ENCODE results near the gene COL13A1.

Gene COL13A1

GRCh38 chr10:69955211-69955805 is 153.6 kb downstream of the COL13A1 start:
- no peak for DNase-seq

GRCh38 chr10:69955897-69956740 is 154.4 kb downstream of the COL13A1 start:
- DNase-seq: no peak

- DNase-seq: no peak
Observed at GRCh38 chr10:69956741-69957230, 155.1 kb downstream of the COL13A1 start.

GRCh38 chr10:69957241-69957885 is 155.7 kb downstream of the COL13A1 start:
- no peak for DNase-seq

- DNase-seq: no peak
Observed at GRCh38 chr10:69957886-69958555, 156.3 kb downstream of the COL13A1 start.

- no peak for DNase-seq
Observed at GRCh38 chr10:69958556-69958902, 156.8 kb downstream of the COL13A1 start.

GRCh38 chr10:69959911-69960310 is 158.2 kb downstream of the COL13A1 start:
- DNase-seq: no peak

- no peak for DNase-seq
Observed at GRCh38 chr10:69960606-69960987, 158.9 kb downstream of the COL13A1 start.

GRCh38 chr10:69960988-69961880 is 159.5 kb downstream of the COL13A1 start:
- DNase-seq: no peak

GRCh38 chr10:69961881-69962745 is 160.4 kb downstream of the COL13A1 start:
- no peak for DNase-seq

GRCh38 chr10:69962746-69963135 is 161.0 kb downstream of the COL13A1 start:
- DNase-seq: no peak

- DNase-seq: no peak
Observed at GRCh38 chr10:69963178-69963834, 161.6 kb downstream of the COL13A1 start.

- no peak for DNase-seq
Observed at GRCh38 chr10:69963835-69964710, 162.4 kb downstream of the COL13A1 start.

- DNase-seq: no peak
Observed at GRCh38 chr10:69965086-69965485, 163.4 kb downstream of the COL13A1 start.

GRCh38 chr10:69965919-69966662 is 164.4 kb downstream of the COL13A1 start:
- no peak for DNase-seq

- no peak for DNase-seq
Observed at GRCh38 chr10:69968830-69969229, 167.1 kb downstream of the COL13A1 start.

- DNase-seq: no peak
Observed at GRCh38 chr10:69969977-69970376, 168.3 kb downstream of the COL13A1 start.

- DNase-seq: no peak
Observed at GRCh38 chr10:69972981-69973397, 171.3 kb downstream of the COL13A1 start.

GRCh38 chr10:69973678-69974077 is 172.0 kb downstream of the COL13A1 start:
- DNase-seq: no peak

All from NCI-H1436 (cell line).